Epithelial cell of esophagus (primary cell): ENCODE results near the gene POLD3.

Source experiments
- DNase-seq: peaks from one replicate; pipeline ENCODE4 v3.0.0; 2010; ENCODE audit warnings: low read depth
- H3K4me3 ChIP-seq: 2 replicates; pipeline ENCODE4 v1.5.1; 2011; ENCODE audit warnings: mild to moderate bottlenecking, low read length, control low read depth
- TF ChIP-seq, protein P1 (sequence below): IDR thresholded peaks from 2 replicates; pipeline ENCODE4 v1.5.1; 2011; ENCODE audit warnings: low read depth, mild to moderate bottlenecking, low read length, control low read depth, inconsistent platforms; ENCODE audit not compliant: insufficient read depth; ENCODE audit errors: missing control alignments

The POLD3 gene

DNA sequence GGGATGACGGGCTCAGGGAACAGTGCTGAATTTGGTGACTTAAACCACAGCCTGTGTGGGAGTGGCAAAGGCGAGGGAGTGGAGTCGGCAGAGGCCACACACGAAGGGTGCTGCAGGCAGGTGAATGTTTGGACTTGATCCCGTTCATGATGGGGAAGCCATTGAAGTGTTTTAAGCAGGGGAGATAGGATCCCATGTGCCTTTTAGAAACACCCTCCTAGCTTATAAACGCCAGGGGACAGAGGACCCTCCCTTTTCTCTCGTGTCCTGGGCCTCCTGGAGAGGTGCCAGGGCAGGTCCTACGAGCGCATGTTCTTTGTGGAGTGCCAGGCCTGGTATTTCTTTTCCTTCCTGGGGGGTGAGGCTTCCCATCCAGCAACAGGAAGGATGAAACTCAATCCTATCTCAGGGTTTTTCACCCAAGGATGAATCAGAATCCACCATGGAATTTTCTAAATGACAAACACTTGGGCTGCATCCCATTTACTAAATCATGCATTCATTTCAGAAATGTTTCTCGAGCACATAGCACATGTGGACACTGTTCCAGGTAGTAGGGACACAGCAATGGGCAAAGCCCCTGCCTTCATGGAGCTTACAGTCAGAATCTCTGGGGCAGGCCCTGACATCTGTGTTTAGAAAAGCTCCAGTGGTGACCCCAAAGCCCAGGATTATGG is 79.3 kb downstream of the POLD3 start:
- TF ChIP-seq, protein P1, sequence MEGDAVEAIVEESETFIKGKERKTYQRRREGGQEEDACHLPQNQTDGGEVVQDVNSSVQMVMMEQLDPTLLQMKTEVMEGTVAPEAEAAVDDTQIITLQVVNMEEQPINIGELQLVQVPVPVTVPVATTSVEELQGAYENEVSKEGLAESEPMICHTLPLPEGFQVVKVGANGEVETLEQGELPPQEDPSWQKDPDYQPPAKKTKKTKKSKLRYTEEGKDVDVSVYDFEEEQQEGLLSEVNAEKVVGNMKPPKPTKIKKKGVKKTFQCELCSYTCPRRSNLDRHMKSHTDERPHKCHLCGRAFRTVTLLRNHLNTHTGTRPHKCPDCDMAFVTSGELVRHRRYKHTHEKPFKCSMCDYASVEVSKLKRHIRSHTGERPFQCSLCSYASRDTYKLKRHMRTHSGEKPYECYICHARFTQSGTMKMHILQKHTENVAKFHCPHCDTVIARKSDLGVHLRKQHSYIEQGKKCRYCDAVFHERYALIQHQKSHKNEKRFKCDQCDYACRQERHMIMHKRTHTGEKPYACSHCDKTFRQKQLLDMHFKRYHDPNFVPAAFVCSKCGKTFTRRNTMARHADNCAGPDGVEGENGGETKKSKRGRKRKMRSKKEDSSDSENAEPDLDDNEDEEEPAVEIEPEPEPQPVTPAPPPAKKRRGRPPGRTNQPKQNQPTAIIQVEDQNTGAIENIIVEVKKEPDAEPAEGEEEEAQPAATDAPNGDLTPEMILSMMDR = no peak
- peak; percentile 27 for DNase-seq
- H3K4me3 ChIP-seq = no peak overlapping the region

DNA sequence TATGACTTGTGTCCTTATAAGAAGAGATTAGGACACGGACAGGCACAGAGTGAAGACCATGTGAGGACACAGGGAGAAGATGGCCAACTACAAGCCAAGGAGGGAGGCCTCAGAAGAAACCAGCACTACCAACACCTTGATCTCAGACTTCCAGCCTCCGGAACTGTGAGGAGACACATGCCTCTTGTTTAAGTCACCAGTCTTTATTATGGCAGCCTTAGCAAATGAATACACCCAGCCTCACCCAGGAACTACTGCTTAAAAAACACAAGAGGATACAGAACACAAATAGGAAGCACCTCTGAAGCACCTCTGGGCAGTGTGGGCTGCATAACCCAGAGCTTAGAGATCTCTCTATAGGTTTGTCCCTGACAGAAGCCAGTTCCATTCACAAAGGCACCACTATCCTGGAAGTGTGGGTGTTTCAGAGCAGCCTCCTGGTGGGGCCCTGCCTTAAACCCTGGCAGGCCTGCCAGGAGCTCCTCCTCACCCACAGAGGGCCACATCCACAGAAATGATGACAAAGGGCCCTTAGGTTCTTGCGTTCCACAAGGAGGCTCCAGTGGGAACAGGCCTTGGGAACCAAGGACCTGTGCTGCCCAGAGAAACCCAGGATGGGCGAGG is 80.1 kb downstream of the POLD3 start:
- peak; percentile 52 for DNase-seq
- TF ChIP-seq, protein P1 = no peak
- H3K4me3 ChIP-seq = no peak overlapping the region

DNA sequence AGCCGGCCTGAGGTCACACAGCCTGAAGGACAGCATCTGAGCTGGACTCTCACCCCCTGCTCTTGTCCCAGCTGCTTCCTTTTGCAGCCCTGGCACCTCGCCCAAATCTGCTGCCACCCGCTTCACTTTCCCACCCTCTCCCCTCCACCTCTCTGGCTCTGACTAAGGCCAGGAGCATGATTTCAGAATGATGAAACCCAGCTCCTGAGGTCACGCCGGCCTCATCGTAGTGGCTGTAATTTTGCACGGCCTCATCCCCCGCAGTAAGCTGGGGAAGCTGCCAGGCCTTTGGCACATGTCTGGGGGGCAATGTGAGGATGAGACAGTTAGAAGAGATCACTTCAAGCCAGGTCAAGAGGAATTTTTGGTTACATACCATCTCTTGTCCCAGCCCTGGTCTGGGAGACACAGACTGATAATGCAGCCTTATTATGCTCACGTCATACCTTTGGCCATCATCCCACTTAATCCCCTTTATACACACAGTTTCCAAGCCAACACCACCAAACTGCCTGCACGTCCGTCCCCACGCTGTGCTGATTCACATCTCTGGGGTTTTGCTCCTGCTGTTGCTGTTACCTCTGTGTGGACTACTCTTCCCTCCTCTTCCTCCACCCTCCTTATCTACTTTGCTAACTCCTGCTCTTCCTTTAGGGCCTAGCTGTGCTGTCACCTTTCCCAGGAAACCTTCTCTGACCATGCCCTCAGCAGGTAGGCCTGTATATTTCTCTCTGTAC is 80.7 kb downstream of the POLD3 start:
- no peak overlapping the region for H3K4me3 ChIP-seq
- TF ChIP-seq, protein P1 = no peak
- DNase-seq = peak; percentile 86

DNA sequence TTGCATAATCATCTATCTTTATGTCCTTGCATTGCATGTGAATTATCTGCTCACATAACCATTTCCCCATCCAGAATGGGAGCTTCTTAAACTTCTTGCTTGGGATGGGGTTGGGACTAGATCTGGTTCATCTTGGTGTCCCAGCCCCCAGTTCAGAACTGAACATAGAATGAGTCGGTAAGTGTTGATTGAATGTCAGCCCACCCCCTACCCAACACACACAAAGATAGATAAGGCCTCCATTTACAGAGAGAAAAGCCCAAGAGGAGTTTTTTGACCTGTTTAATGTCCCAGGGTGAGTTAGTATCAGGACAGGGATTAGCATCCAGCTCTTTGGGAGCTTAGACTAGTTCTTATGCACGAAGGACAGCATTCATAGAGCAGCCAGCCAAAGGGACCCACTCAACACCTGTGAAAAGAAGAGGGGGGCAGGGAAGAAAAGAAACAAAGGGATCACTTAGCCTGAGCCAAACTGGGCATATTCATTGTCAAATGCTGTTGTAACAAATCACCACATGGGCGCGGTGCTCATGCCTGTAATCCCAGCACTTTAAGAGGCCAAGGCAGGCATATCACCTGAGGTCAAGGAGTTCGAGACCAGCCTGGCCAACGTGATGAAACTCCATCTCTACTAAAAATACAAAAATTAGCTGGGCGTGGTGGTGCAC is 81.4 kb downstream of the POLD3 start:
- no peak for DNase-seq
- TF ChIP-seq, protein P1 = no peak
- no peak overlapping the region for H3K4me3 ChIP-seq

DNA sequence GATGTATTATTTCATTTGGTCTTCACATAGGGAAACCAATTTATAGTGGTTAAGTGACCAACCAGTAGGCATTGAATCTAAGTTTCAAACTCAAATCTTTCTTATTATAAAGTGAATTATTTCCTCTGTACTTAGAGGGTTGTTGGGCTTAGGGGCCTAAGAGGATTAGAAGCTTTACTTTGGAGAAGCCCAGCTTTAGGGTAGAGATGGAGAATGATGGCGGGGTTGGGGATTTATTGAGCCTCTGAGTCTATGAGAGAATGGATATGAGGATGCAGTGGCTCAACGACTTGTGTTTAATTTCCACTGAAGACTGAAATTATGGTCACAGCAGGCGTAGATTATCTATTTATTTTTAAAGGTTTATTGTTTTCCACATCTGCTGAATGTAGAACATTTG is 83.4 kb downstream of the POLD3 start:
- TF ChIP-seq, protein P1 = no peak
- no peak for DNase-seq
- no peak overlapping the region for H3K4me3 ChIP-seq

DNA sequence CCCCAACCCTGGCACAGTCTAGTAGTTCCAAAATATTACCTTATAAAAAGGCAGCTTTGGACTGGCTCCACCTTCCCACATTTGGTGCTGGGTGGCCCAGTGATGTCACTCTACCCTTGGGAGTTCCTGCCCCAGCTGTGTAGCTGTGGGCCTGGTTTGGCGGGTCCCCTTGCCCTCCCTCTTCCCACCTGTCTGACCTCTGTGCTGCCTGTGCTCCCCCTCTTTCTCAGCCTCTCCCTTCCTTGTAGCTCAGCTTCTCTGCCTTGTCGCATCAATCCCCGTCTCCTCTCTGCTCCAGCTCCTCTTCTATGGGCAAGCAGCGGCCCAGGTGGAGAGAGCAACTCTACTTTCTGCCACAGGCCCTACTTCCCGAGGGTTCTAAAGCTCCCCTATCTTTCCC is 84.2 kb downstream of the POLD3 start:
- no peak overlapping the region for H3K4me3 ChIP-seq
- no peak for DNase-seq
- TF ChIP-seq, protein P1 = no peak
